SK-N-DZ (cell line): ENCODE results near the gene HBM.
"Not testable (repeated sequence)": the region's sequence is repeated elsewhere in the genome, so short reads cannot be mapped to it uniquely, and the experiment has no call there.

Experiments used
- DNase-seq: peaks from one replicate; pipeline ENCODE4 v3.0.0-alpha.2; 2015; ENCODE audit warnings: low spot score

Gene HBM

DNA sequence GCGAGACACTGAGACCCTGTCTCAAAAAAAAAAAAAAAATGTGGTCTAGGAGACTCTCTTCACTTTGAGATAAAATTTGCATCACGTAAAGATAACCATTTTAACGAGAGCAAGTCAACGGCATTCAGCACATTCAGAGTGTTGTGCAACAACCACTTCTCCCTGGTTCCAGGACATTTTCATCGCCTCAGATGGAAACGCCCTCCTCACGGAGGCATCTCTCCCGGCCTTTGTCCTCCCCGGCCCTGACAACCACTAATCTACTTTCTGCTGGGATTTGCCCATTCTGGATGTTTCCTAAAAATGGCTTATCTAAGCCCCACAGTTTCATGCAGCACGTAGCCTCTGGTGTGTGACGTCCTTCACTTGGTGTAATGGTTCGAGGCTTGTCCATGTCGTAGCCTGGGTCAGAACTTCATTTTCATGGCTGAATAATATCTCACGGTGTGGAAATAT lies 21.0 kb upstream of the HBM start:
- DNase-seq = no peak

DNA sequence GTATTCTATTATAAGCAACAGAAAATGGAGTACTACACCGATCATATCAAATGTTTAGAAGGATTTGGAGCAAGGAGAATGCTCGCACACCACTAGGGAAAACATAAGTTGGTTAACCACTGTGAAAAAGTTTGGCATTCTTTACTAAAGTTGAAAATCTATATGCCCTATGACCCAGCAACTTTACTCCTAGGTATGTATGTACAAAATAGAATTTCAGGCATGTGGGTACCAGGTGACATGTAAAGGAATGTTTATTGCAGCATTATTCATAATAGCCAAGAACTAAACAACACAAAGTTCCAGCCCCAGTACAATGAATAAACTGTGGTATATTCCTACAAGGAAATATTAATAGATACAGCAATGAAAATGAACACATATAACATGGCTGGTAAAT lies 19.1 kb upstream of the HBM start:
- DNase-seq = no peak

DNA sequence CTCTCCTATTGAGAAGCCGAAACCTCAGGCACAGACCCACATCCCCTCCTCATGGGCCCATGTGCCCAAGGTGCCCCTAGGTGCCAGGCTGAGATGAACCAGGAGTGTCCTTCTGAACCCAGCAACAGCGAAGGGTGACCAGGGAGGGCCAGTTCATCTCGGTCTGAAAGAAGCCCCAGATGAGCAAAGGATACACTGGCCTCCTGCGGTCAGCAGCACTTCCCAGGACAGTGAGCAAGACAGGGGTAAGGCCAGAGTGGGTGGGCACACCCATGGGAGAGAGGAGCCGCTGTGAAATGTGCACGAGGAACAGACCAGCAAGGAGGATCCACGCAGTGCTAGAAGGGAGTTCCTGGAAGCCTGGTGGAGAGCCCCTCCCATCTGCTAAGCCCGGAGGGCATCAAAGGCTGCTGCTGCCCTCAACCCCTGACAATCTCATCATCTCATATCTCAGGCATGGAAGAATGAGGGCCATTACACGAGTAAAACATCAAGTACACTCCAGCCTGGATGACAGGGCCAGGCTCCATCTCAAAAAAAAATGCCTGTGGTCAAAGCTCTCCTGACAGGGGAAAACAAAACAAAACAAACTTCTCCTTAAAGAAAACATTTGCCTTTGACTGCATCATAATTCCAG lies 16.6 kb upstream of the HBM start:
- DNase-seq = no peak

DNA sequence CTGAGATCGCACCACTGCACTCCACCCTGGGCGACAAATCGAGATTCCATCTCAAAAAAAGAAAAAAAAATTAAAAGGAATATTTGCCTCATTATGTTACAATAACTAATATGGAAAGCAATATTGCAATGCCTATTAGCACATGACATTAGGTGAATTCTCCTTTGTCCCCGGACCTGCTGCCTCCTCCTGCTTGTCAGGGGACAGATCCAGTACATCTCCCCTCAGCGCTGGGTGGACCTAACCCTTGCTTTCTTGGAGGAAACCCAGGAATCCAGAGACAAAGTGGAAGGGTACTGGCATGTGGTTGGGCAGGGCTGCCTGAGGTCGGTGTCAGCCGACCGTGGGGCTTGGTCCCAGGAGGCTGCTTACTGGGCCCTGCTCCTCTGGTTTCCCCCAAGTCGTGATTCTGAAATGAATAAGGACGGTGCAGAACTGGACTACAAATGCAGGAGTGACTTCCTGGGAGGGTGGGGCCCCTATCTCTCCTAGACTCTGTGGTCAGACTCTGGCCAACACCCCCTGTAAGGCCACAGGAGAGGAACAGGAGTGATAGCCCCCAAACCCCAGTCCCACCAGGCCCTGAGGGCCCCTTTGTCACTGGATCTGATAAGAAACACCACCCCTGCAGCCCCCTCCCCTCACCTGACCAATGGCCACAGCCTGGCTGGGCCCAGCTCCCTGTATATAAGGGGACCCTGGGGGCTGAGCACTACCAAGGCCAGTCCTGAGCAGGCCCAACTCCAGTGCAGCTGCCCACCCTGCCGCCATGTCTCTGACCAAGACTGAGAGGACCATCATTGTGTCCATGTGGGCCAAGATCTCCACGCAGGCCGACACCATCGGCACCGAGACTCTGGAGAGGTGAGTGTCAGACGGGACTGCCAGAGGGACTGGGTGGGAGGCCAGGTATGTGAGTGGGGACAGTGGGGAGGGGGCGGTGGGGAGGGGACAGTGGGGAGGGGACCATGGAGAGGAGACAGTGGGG lies 13.3 kb upstream of the HBM start, which contains the start of gene HBZ:
Gene HBZ, plus strand, starts transcription at position 504 of the 988 bp plus-strand sequence. Its CDS starts 266 bp downstream, at position 770.
- no peak for DNase-seq

DNA sequence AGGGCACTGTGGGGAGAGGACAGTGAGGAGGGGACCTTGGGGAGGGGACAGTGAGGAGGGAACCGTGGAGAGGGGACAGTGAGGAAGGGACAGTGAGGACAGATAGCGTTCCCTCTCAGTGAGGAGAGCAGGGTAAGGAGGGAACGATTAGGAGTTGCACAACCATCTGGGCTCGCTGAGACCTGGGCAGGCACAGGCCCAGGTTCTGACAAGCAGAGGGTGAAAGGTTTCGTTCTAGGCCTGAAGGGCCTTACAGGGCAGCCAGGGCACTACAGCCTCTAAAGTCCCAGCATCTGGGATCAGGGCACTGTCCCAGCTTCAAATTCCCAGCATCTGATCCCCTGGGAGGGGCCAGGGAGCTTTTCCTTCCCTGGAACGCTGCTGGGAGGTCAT lies 12.7 kb upstream of the HBM start:
- DNase-seq = not testable (repeated sequence)

DNA sequence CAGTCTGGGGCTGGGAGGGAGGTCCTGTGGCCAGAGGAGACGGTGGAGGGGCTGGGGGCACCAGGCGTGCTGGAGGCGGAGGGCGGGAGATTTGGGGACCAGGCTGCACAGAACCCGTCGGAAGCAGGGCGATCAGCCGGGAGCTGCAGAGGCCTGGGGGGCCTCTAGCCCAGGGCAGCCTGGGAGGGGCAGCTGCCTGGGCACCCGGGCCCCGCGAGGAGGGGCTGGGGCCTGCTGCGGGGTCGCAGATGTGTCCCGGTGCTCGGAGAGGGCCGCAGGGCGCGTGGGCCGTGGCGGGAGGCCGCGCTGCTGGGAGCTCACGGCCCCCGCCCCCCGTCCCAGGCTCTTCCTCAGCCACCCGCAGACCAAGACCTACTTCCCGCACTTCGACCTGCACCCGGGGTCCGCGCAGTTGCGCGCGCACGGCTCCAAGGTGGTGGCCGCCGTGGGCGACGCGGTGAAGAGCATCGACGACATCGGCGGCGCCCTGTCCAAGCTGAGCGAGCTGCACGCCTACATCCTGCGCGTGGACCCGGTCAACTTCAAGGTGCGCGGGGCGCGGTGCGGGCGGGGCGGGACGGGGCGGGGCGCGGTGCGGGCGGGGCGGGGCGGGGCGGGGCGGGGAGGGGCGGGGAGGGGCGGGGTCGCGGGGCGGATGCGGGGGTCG lies 12.1 kb upstream of the HBM start:
- DNase-seq = not testable (repeated sequence)

DNA sequence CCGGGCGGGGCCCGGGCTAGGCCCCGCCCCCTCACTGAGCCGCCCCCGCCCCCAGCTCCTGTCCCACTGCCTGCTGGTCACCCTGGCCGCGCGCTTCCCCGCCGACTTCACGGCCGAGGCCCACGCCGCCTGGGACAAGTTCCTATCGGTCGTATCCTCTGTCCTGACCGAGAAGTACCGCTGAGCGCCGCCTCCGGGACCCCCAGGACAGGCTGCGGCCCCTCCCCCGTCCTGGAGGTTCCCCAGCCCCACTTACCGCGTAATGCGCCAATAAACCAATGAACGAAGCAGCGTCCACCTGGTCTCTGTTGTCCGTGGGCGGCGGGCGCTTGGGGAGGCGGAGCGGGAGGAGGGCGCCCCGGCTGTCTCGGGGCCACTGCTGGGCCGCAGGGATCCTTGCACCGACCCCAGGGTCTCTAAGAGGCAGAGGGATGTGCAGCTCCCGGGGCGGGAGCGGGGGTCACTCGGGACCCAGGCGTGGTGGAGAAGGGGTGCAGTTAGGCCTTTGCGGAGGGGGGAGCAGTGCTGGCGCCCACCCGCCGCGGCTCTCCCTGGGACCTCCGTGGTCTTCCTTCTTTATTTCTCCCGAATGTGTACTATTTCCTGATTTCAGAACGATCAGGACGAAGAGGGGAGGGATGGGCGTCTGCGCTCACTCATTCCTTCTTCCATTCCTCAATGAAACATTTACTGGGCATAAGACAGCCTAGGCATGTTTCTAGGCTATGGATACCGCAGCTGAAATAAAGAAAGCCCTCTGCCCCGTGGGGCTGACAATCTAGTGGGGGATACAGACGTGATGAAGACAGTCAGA lies 11.4 kb upstream of the HBM start:
- DNase-seq = peak; percentile 49

DNA sequence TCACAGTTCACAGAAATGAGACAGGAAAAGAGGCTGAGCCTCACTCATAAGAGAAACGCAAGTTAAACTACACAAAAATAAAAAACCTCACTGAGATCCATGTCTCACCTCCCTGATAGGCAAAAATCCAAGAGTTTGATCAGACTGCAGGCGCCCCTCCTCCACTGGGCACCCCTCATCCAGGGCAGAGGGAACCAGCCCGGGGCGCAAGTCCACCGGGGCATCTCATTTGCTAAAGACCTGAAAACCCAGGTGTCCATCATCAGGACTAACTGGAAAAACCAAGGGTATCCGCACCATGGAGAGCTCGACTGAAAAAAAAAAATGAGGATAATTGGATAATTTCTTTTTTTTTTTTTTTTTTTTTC lies 10.8 kb upstream of the HBM start:
- DNase-seq = no peak

DNA sequence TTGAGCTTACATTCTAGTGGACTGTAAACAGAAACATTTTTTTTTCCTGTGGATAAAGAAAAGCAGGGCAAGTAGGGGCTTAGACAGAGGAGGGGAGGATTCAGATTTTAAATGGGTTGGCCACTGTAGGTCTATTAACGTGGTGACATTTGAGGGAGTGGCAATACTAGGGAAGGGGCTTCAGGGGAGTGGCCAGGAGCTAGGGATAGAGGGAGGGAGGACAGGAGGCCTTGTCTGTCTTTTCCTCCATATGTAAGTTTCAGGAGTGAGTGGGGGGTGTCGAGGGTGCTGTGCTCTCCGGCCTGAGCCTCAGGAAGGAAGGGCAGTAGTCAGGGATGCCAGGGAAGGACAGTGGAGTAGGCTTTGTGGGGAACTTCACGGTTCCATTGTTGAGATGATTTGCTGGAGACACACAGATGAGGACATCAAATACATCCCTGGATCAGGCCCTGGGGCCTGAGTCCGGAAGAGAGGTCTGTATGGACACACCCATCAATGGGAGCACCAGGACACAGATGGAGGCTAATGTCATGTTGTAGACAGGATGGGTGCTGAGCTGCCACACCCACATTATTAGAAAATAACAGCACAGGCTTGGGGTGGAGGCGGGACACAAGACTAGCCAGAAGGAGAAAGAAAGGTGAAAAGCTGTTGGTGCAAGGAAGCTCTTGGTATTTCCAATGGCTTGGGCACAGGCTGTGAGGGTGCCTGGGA lies 6.5 kb upstream of the HBM start:
- no peak for DNase-seq

DNA sequence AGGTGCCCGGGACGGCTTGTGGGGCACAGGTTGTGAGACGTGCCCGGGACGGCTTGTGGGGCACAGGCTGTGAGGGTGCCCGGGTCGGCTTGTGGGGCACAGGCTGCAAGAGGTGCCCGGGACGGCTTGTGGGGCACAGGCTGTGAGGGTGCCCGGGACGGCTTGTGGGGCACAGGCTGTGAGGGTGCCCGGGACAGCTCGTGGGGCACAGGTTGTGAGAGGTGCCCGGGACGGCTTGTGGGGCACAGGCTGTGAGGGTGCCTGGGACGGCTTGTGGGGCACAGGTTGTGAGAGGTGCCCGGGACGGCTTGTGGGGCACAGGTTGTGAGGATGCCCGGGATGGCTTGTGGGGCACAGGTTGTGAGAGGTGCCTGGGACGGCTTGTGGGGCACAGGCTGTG lies 5.5 kb upstream of the HBM start:
- not testable (repeated sequence) for DNase-seq

DNA sequence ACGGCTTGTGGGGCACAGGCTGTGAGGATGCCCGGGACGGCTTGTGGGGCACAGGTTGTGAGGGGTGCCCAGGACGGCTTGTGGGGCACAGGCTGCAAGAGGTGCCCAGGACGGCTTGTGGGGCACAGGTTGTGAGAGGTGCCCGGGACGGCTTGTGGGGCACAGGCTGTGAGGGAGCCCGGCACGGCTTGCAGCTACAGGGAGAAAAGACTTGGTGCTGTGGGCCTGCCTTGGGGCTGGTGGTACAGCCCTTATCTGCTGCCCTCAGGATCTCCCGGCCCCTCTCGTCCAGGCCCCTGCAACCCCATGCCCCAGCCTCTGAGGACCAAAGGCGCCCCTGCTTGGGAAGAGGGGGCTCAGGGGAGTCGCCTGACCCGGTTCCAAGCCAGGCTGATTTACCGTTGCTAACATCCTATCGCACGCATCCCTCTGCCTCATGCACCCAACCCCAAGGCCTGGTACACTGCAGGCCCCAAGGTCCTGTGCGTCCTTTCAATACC lies 5.0 kb upstream of the HBM start:
- no peak for DNase-seq

DNA sequence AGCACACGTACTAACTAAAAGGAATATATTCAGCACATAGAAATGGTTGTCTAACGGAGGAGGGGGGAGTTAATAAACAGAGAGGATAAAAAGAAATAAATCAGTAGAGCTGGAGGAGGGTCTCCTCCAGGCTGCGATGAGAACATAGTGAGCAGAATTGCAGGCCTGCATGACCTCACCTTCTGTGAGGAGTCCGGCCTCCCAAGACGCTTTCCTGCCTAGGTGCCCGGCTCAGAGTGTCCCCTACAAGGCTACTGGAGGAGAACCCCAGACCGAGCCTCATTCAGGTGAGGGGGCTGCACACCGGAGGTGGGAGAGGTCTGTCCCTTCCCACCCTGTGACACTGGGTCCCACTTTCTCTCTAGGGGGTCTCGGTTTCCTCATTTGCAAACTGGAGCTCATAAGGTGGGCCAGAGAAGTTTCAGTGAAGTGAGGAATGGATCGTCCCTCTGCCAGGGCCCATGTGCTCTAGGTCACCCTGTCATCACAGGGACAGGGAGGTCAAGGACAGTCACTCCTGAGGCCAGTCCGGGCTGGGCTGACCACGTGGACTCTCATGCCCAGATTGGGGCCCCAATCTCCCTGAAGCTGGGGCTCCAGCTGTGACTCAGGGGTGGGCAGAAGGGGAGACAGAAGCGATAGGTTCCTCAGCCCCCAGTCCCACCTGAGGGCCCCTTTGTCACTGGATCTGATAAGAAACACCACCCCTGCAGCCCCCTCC lies 3.3 kb upstream of the HBM start:
- no peak for DNase-seq

DNA sequence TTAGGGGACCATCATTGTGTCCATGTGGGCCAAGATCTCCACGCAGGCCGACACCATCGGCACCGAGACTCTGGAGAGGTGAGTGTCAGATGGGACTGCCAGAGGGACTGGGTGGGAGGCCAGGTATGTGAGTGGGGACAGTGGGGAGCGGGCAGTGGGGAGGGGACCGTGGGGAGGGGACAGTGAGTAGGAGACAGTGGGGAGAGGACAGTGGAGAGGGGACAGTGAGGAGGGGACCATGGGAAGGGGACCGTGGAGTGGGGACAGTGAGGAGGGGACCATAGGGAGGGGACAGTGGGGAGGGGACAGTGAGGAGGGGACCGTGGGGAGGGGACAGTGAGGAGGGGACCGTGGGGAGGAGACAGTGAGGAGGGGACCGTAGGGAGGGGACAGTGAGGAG lies 2.6 kb upstream of the HBM start:
- not testable (repeated sequence) for DNase-seq

DNA sequence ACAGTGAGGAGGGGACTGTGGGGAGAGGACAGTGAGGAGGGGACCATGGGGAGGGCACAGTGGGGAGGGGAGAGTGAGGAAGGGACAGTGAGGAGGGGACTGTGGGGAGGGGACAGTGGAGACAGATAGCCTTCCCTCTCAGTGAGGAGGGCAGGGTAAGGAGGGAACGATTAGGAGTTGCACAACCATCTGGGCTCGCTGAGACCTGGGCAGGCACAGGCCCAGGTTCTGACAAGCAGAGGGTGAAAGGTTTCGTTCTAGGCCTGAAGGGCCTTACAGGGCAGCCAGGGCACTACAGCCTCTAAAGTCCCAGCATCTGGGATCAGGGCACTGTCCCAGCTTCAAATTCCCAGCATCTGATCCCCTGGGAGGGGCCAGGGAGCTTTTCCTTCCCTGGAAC lies 2.1 kb upstream of the HBM start:
- not testable (repeated sequence) for DNase-seq

DNA sequence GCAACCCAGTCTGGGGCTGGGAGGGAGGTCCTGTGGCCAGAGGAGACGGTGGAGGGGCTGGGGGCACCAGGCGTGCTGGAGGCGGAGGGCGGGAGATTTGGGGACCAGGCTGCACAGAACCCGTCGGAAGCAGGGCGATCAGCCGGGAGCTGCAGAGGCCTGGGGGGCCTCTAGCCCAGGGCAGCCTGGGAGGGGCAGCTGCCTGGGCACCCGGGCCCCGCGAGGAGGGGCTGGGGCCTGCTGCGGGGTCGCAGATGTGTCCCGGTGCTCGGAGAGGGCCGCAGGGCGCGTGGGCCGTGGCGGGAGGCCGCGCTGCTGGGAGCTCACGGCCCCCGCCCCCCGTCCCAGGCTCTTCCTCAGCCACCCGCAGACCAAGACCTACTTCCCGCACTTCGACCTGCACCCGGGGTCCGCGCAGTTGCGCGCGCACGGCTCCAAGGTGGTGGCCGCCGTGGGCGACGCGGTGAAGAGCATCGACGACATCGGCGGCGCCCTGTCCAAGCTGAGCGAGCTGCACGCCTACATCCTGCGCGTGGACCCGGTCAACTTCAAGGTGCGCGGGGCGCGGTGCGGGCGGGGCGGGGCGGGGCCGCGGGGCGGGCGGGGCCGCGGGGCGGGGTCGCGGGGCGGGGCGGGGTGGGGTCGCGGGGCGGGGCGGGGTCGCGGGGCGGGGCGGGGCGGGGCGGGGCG lies 1.5 kb upstream of the HBM start:
- not testable (repeated sequence) for DNase-seq

DNA sequence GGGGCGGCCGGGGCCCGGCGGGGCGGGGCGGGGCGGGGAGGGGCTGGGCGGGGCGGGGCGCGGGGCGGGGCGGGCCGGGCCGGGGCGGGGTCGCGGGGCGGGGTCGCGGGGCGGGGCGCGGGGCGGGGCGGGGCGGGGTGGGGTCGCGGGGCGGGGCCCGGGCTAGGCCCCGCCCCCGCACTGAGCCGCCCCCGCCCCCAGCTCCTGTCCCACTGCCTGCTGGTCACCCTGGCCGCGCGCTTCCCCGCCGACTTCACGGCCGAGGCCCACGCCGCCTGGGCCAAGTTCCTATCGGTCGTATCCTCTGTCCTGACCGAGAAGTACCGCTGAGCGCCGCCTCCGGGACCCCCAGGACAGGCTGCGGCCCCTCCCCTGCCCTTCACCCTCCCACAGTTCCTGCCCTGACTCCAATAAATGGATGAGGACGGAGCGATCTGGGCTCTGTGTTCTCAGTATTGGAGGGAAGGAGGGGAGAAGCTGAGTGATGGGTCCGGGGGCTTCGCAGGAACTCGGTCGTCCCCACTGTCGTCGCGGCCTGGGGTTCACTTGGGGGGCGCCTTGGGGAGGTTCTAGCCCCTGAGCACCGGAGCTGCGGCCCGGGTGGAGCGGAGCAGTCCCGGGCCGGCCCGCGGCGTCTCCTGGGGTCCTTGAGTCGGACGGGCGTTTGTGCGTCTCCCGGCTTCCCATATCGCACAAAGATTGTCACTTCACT lies 795 bp upstream of the HBM start:
- no peak for DNase-seq

DNA sequence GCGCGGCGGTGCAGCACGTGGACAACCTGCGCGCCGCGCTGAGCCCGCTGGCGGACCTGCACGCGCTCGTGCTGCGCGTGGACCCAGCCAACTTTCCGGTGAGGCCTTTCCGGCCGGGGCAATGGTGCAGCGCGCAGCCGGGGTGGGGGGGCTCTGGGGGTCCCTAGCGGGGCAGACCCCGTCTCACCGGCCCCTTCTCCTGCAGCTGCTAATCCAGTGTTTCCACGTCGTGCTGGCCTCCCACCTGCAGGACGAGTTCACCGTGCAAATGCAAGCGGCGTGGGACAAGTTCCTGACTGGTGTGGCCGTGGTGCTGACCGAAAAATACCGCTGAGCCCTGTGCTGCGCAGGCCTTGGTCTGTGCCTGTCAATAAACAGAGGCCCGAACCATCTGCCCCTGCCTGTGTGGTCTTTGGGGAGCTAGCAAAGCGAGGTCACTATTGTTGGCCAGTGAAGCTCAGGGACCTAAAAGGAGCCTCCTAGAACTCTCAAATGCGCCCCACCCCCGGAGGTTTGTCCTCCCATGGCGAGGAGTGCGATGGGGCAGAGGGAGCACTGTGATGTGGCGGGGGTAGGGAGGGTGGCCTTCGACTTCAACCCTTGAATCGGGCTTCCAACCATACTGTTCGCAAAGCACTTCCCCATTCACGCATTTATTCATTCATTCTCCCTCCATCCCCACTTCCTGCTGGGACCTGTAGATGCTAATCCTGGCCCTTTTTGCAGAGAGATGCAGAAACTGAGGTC lies 770 bp downstream of the HBM start:
- DNase-seq = no peak
